ENCODE data around the gene PTX4. TPM values are rescaled to one million over a fixed set of nuclear protein-coding genes. Genes with fewer than 3 reads are reported as not detected.
"Not testable (repeated sequence)": the region's sequence is repeated elsewhere in the genome, so short reads cannot be mapped to it uniquely, and the experiment has no call there.

PTX4 gene
- total RNA-seq, 1 donor from 2014 or later = not detected

GRCh38 chr16:1448536-1449116 lies 40.1 kb downstream of the PTX4 start:
- Mint-ChIP-seq H3K4me3 (no peak overlapping the region), H3K27ac (no peak overlapping the region), H3K9me3 (no peaks in the 10 kb centered on the region), H3K36me3 (ENCODE audit: low read depth) (peaks cover 2% of the 10 kb centered on the region), H3K27me3 (no peaks in the 10 kb centered on the region), H3K4me1 (no peaks in the 10 kb centered on the region)
- DNase-seq = no peak
- intact Hi-C loops (cut with micrococcal nuclease) = no loop called here

- Mint-ChIP-seq H3K36me3 (ENCODE audit: low read depth) (peaks cover 2% of the 10 kb centered on the region), H3K9me3 (no peaks in the 10 kb centered on the region), H3K27me3 (no peaks in the 10 kb centered on the region), H3K27ac (no peak overlapping the region), H3K4me3 (no peak overlapping the region), H3K4me1 (no peaks in the 10 kb centered on the region)
- DNase-seq = no peak
- intact Hi-C loops (cut with micrococcal nuclease) = no loop called here
Observed at GRCh38 chr16:1447965-1448364, 40.8 kb downstream of the PTX4 start.

- H3K27me3 Mint-ChIP-seq = no peaks in the 10 kb centered on the region
- H3K36me3 Mint-ChIP-seq (ENCODE audit: low read depth) = peaks cover 2% of the 10 kb centered on the region
- DNase-seq = no peak
- no peak overlapping the region for H3K27ac Mint-ChIP-seq
- H3K4me3 Mint-ChIP-seq = no peak overlapping the region
- no peaks in the 10 kb centered on the region for H3K4me1 Mint-ChIP-seq
- no peaks in the 10 kb centered on the region for H3K9me3 Mint-ChIP-seq
- intact Hi-C loops (cut with micrococcal nuclease) = no loop called here
Observed at GRCh38 chr16:1446296-1447080, 42.3 kb downstream of the PTX4 start.

GRCh38 chr16:1445518-1446203 lies 43.1 kb downstream of the PTX4 start:
- H3K27me3 Mint-ChIP-seq = no peaks in the 10 kb centered on the region
- no peak overlapping the region for H3K4me3 Mint-ChIP-seq
- H3K27ac Mint-ChIP-seq = no peak overlapping the region
- peaks cover 2% of the 10 kb centered on the region for H3K36me3 Mint-ChIP-seq (ENCODE audit: low read depth)
- no peaks in the 10 kb centered on the region for H3K9me3 Mint-ChIP-seq
- no peaks in the 10 kb centered on the region for H3K4me1 Mint-ChIP-seq
- intact Hi-C loops (cut with micrococcal nuclease) = no loop called here
- DNase-seq = no peak

GRCh38 chr16:1444730-1445517 lies 43.8 kb downstream of the PTX4 start:
- H3K36me3 Mint-ChIP-seq (ENCODE audit: low read depth) = no peaks in the 10 kb centered on the region
- intact Hi-C loops (cut with micrococcal nuclease) = no loop called here
- no peak for DNase-seq
- H3K27me3 Mint-ChIP-seq = no peaks in the 10 kb centered on the region
- no peak overlapping the region for H3K27ac Mint-ChIP-seq
- H3K4me1 Mint-ChIP-seq = no peaks in the 10 kb centered on the region
- no peaks in the 10 kb centered on the region for H3K9me3 Mint-ChIP-seq
- no peak overlapping the region for H3K4me3 Mint-ChIP-seq

- no peak within 1 kb of the TSS for H3K27ac Mint-ChIP-seq
- DNase-seq = no peak
- H3K27me3 Mint-ChIP-seq = no peaks in the 10 kb centered on the region
- H3K9me3 Mint-ChIP-seq = no peaks in the 10 kb centered on the region
- no peaks in the 10 kb centered on the region for H3K4me1 Mint-ChIP-seq
- H3K4me3 Mint-ChIP-seq = no peak within 1 kb of the TSS
- intact Hi-C loops (cut with micrococcal nuclease) = no loop called here
- no peaks in the 10 kb centered on the region for H3K36me3 Mint-ChIP-seq (ENCODE audit: low read depth)
Observed at GRCh38 chr16:1443980-1444729, 44.6 kb downstream of the PTX4 start, which contains the start of gene CCDC154. CCDC154 (minus strand) TSS chr16:1444556; CDS start chr16:1444322, 234 bp downstream.

- H3K9me3 Mint-ChIP-seq = no peaks in the 10 kb centered on the region
- H3K36me3 Mint-ChIP-seq (ENCODE audit: low read depth) = no peaks in the 10 kb centered on the region
- no peak overlapping the region for H3K27ac Mint-ChIP-seq
- no peaks in the 10 kb centered on the region for H3K4me1 Mint-ChIP-seq
- no peak overlapping the region for H3K4me3 Mint-ChIP-seq
- intact Hi-C loops (cut with micrococcal nuclease) = no loop called here
- DNase-seq = no peak
- H3K27me3 Mint-ChIP-seq = no peaks in the 10 kb centered on the region
Observed at GRCh38 chr16:1443403-1443973, 45.3 kb downstream of the PTX4 start.

- Mint-ChIP-seq H3K4me1 (no peaks in the 10 kb centered on the region), H3K27ac (no peak overlapping the region), H3K4me3 (no peak overlapping the region), H3K9me3 (no peaks in the 10 kb centered on the region), H3K27me3 (no peaks in the 10 kb centered on the region), H3K36me3 (ENCODE audit: low read depth) (no peaks in the 10 kb centered on the region)
- intact Hi-C loops (cut with micrococcal nuclease) = no loop called here
- no peak for DNase-seq
Observed at GRCh38 chr16:1442697-1443096, 46.0 kb downstream of the PTX4 start.

- H3K9me3 Mint-ChIP-seq = no peaks in the 10 kb centered on the region
- H3K27me3 Mint-ChIP-seq = no peaks in the 10 kb centered on the region
Observed at GRCh38 chr16:1441391-1441829, 47.3 kb downstream of the PTX4 start.

GRCh38 chr16:1439699-1440074 lies 49.1 kb downstream of the PTX4 start:
- DNase-seq; H3K4me3 Mint-ChIP-seq; H3K36me3 Mint-ChIP-seq (ENCODE audit: low read depth); H3K27me3 Mint-ChIP-seq; H3K4me1 Mint-ChIP-seq; intact Hi-C loops (cut with micrococcal nuclease); H3K9me3 Mint-ChIP-seq; H3K27ac Mint-ChIP-seq: not testable (repeated sequence)

More at GRCh38 chr16:1441391-1441829, 47.3 kb downstream of the PTX4 start:
- no peaks in the 10 kb centered on the region for H3K36me3 Mint-ChIP-seq (ENCODE audit: low read depth)
- no peaks in the 10 kb centered on the region for H3K4me1 Mint-ChIP-seq
- DNase-seq = no peak
- H3K27ac Mint-ChIP-seq = peak overlapping the region; percentile 53
- H3K4me3 Mint-ChIP-seq = no peak overlapping the region
- intact Hi-C loops (cut with micrococcal nuclease) = no loop called here

- intact Hi-C loops (cut with micrococcal nuclease) = no loop called here
- Mint-ChIP-seq H3K9me3 (no peaks in the 10 kb centered on the region), H3K36me3 (ENCODE audit: low read depth) (no peaks in the 10 kb centered on the region), H3K27ac (no peak overlapping the region), H3K4me3 (no peak overlapping the region), H3K4me1 (no peaks in the 10 kb centered on the region), H3K27me3 (no peaks in the 10 kb centered on the region)
- DNase-seq = no peak
Observed at GRCh38 chr16:1439058-1439698, 49.6 kb downstream of the PTX4 start.

- DNase-seq = no peak
- intact Hi-C loops (cut with micrococcal nuclease) = no loop called here
- Mint-ChIP-seq H3K4me3 (no peak overlapping the region), H3K9me3 (no peaks in the 10 kb centered on the region), H3K36me3 (ENCODE audit: low read depth) (no peaks in the 10 kb centered on the region), H3K27ac (no peak overlapping the region), H3K4me1 (no peaks in the 10 kb centered on the region), H3K27me3 (no peaks in the 10 kb centered on the region)
Observed at GRCh38 chr16:1438229-1439057, 50.3 kb downstream of the PTX4 start.

All from activated CD4-positive, alpha-beta T cell treated with anti-CD3 and anti-CD28 coated beads, Interleukin-2, amount 10 ng/mL, durations not matched to agents 24 days and 14 days (primary cell).